Activated CD4-positive, alpha-beta T cell treated with anti-CD3 and anti-CD28 coated beads, Interleukin-2, amount 50 U/mL, for 48 hours (primary cell): ENCODE measurements around the gene NPIPA5.
"Not testable (repeated sequence)": the region's sequence is repeated elsewhere in the genome, so short reads cannot be mapped to it uniquely, and the experiment has no call there.

Experiments used
- DNase-seq, 2 experiments: peaks; one replicate each; pipeline ENCODE4 v3.0.0-alpha.2; 2020

Gene NPIPA5

GRCh38 chr16:15378194-15378593, at the start of gene NPIPA5:
NPIPA5 (minus strand) TSS chr16:15378294; CDS start chr16:15378294, 0 bp downstream.
- DNase-seq: not testable (repeated sequence)

- peak; percentile 64 to 71 for DNase-seq
Measured at GRCh38 chr16:15427648-15428239, 49.6 kb upstream of the NPIPA5 start.

GRCh38 chr16:15426796-15427195, 48.7 kb upstream of the NPIPA5 start:
- no peak for DNase-seq

GRCh38 chr16:15425861-15426260, 47.8 kb upstream of the NPIPA5 start:
- DNase-seq: no peak

- DNase-seq: no peak
Measured at GRCh38 chr16:15422222-15422621, 44.1 kb upstream of the NPIPA5 start.

- not testable (repeated sequence) for DNase-seq
Measured at GRCh38 chr16:15421696-15422095, 43.6 kb upstream of the NPIPA5 start.

- no peak for DNase-seq
Measured at GRCh38 chr16:15418206-15418605, 40.1 kb upstream of the NPIPA5 start.

- DNase-seq: no peak
Measured at GRCh38 chr16:15417197-15417596, 39.1 kb upstream of the NPIPA5 start.

- DNase-seq: no peak
Measured at GRCh38 chr16:15415511-15415985, 37.5 kb upstream of the NPIPA5 start.

GRCh38 chr16:15409476-15409875, 31.4 kb upstream of the NPIPA5 start:
- not testable (repeated sequence) for DNase-seq

GRCh38 chr16:15407756-15408155, 29.7 kb upstream of the NPIPA5 start:
- DNase-seq: not testable (repeated sequence)

- DNase-seq: no peak
Measured at GRCh38 chr16:15404792-15405191, 26.7 kb upstream of the NPIPA5 start.

GRCh38 chr16:15404091-15404490, 26.0 kb upstream of the NPIPA5 start:
- DNase-seq: not testable (repeated sequence)

GRCh38 chr16:15403392-15403995, 25.4 kb upstream of the NPIPA5 start:
- DNase-seq: no peak

- DNase-seq: no peak
Measured at GRCh38 chr16:15401972-15402371, 23.9 kb upstream of the NPIPA5 start.

GRCh38 chr16:15400314-15400713, 22.2 kb upstream of the NPIPA5 start:
- not testable (repeated sequence) for DNase-seq

- no peak for DNase-seq
Measured at GRCh38 chr16:15399317-15399716, 21.2 kb upstream of the NPIPA5 start.

- DNase-seq: no peak
Measured at GRCh38 chr16:15398618-15399316, 20.7 kb upstream of the NPIPA5 start.

GRCh38 chr16:15396948-15397594, 19.0 kb upstream of the NPIPA5 start:
- no peak for DNase-seq

- not testable (repeated sequence) for DNase-seq
Measured at GRCh38 chr16:15396509-15396829, 18.4 kb upstream of the NPIPA5 start.

- peak in 1 of 2 experiments; percentile 5 for DNase-seq
Measured at GRCh38 chr16:15395631-15396508, 17.8 kb upstream of the NPIPA5 start, which contains the start of gene MPV17L. MPV17L (plus strand) TSS chr16:15395754; CDS start chr16:15395898, 144 bp downstream.

- not testable (repeated sequence) for DNase-seq
Measured at GRCh38 chr16:15393025-15393424, 14.9 kb upstream of the NPIPA5 start.
